GM06990 (cell line): ENCODE measurements around the gene C3orf85.
A peak's percentile ranks its signal among the peaks of the same experiment; 100 is the strongest.

Experiments
- DNase-seq: peaks from one replicate; pipeline ENCODE4 v3.0.0-alpha.2; 2011; ENCODE audit not compliant: insufficient read length; ENCODE audit errors: extremely low read depth
- H3K27me3 ChIP-seq: replicated peaks from 2 replicates; pipeline ENCODE4 v1.6.0; 2011; ENCODE audit warnings: low read length; ENCODE audit not compliant: control insufficient read depth, insufficient read depth
- H3K36me3 ChIP-seq: 2 replicates; pipeline ENCODE4 v1.5.1; 2011; ENCODE audit warnings: low read length; ENCODE audit not compliant: control insufficient read depth, insufficient read depth
- H3K4me3 ChIP-seq: replicated peaks from 2 replicates; pipeline ENCODE4 v1.5.1; 2011; ENCODE audit warnings: low read depth, mild to moderate bottlenecking, control low read depth, low read length
- TF ChIP-seq, protein P1 (sequence below): IDR thresholded peaks from 2 replicates; pipeline ENCODE4 v1.5.1; 2011; ENCODE audit warnings: low read length, control low read depth, mild to moderate bottlenecking, inconsistent platforms; ENCODE audit not compliant: insufficient read depth, poor library complexity, severe bottlenecking

The C3orf85 gene

DNA sequence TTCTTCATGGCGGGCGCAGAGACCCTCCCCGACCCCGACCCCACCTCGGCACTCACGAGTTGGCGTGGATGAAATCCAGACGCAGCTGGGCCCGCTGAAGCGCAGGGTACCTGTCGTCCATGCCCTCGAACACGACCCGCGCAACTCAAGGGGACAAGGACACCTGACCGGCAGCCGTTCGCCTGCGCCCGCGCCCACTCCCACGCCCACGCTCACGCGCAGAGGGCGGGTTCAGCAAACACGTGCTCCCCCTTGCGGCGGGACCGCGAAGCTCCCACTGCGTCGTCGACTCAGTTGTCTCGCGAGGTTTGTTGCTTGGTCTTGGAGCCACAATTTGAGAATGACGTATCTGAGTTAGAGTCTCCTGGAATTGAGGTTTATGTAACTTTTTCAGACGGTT, 18.6 kb upstream of the C3orf85 start, which contains the start of gene MORC1:
Gene MORC1, minus strand, starts transcription at position 196 of the 400 bp plus-strand sequence. Its CDS starts 75 bp downstream, at position 121.
- TF ChIP-seq, protein P1, sequence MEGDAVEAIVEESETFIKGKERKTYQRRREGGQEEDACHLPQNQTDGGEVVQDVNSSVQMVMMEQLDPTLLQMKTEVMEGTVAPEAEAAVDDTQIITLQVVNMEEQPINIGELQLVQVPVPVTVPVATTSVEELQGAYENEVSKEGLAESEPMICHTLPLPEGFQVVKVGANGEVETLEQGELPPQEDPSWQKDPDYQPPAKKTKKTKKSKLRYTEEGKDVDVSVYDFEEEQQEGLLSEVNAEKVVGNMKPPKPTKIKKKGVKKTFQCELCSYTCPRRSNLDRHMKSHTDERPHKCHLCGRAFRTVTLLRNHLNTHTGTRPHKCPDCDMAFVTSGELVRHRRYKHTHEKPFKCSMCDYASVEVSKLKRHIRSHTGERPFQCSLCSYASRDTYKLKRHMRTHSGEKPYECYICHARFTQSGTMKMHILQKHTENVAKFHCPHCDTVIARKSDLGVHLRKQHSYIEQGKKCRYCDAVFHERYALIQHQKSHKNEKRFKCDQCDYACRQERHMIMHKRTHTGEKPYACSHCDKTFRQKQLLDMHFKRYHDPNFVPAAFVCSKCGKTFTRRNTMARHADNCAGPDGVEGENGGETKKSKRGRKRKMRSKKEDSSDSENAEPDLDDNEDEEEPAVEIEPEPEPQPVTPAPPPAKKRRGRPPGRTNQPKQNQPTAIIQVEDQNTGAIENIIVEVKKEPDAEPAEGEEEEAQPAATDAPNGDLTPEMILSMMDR, result no peak
- no peaks in the 10 kb centered on the region for H3K36me3 ChIP-seq
- peak; percentile 2 for DNase-seq
- no peak within 1 kb of the TSS for H3K4me3 ChIP-seq
- no peaks in the 10 kb centered on the region; the same call in 1 of the 2 replicates for H3K27me3 ChIP-seq

GRCh38 chr3:109118584-109118983, 17.9 kb upstream of the C3orf85 start:
- no peaks in the 10 kb centered on the region for H3K36me3 ChIP-seq
- no peak for DNase-seq
- no peak overlapping the region for H3K4me3 ChIP-seq
- no peaks in the 10 kb centered on the region; the same call in 1 of the 2 replicates for H3K27me3 ChIP-seq
- TF ChIP-seq, protein P1, result no peak

- no peak overlapping the region for H3K4me3 ChIP-seq
- no peaks in the 10 kb centered on the region for H3K27me3 ChIP-seq
- DNase-seq, result no peak
- no peaks in the 10 kb centered on the region for H3K36me3 ChIP-seq
- TF ChIP-seq, protein P1, result no peak
Observed at GRCh38 chr3:109122690-109123089, 13.8 kb upstream of the C3orf85 start.

- DNase-seq, result no peak
- TF ChIP-seq, protein P1, result no peak
- Histone ChIP-seq H3K4me3 (no peak overlapping the region), H3K36me3 (no peaks in the 10 kb centered on the region), H3K27me3 (no peaks in the 10 kb centered on the region)
Observed at GRCh38 chr3:109125902-109126301, 10.6 kb upstream of the C3orf85 start.

- TF ChIP-seq, protein P1, result no peak
- Histone ChIP-seq H3K4me3 (no peak overlapping the region), H3K36me3 (no peaks in the 10 kb centered on the region), H3K27me3 (no peaks in the 10 kb centered on the region)
- no peak for DNase-seq
Observed at GRCh38 chr3:109127553-109127952, 9.0 kb upstream of the C3orf85 start.

- H3K4me3 ChIP-seq, result no peak overlapping the region
- DNase-seq, result no peak
- no peaks in the 10 kb centered on the region for H3K27me3 ChIP-seq
- TF ChIP-seq, protein P1, result no peak
- no peaks in the 10 kb centered on the region for H3K36me3 ChIP-seq
Observed at GRCh38 chr3:109131276-109131675, 5.2 kb upstream of the C3orf85 start.
